ENCODE results near the gene SYNPO2L. TPM values are rescaled to one million over a fixed set of nuclear protein-coding genes. Genes with fewer than 3 reads are reported as not detected.
"Not testable (repeated sequence)": the region's sequence is repeated elsewhere in the genome, so short reads cannot be mapped to it uniquely, and the experiment has no call there.

Gene SYNPO2L
- 0.05 TPM in 1 of 2 replicates, not detected in the other for total RNA-seq

GRCh38 chr10:73655990-73656298 is at the start of gene SYNPO2L:
TSS of gene SYNPO2L (minus strand) at chr10:73656029. CDS start at chr10:73655922, 107 bp downstream.
- Mint-ChIP-seq H3K27ac (no peak within 1 kb of the TSS), H3K36me3 (ENCODE audit: low read depth) (no peaks in the 10 kb centered on the region), H3K4me3 (no peak within 1 kb of the TSS), H3K4me1 (peaks cover 5% of the 10 kb centered on the region), H3K27me3 (no peaks in the 10 kb centered on the region), H3K9me3 (no peaks in the 10 kb centered on the region)
- intact Hi-C loops (cut with micrococcal nuclease), result no loop called here
- no peak for DNase-seq

DNA sequence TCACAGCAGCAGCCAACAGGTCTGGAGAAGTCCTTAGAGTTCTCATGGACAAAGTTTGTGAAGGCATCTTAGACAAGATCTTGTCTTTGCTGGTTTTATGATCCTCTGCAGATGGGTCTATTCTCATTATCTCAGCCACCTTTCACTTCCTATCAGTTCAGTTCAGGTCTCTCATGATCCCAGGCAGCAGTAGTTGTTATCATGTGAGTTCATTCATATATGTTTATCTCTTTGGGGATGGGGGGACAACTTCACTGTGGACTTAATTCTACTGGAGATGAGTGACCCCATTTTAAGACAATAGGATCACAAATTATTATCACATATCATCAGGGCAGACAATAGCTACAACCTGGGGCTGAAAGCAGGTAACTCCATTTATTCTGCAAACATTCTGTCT is 48.1 kb upstream of the SYNPO2L start:
- H3K27ac Mint-ChIP-seq; H3K4me3 Mint-ChIP-seq; H3K27me3 Mint-ChIP-seq; intact Hi-C loops (cut with micrococcal nuclease); H3K9me3 Mint-ChIP-seq; DNase-seq: not testable (repeated sequence)
- H3K4me1 Mint-ChIP-seq, result peaks cover 14% of the 10 kb centered on the region
- H3K36me3 Mint-ChIP-seq (ENCODE audit: low read depth), result peaks cover 26% of the 10 kb centered on the region

DNA sequence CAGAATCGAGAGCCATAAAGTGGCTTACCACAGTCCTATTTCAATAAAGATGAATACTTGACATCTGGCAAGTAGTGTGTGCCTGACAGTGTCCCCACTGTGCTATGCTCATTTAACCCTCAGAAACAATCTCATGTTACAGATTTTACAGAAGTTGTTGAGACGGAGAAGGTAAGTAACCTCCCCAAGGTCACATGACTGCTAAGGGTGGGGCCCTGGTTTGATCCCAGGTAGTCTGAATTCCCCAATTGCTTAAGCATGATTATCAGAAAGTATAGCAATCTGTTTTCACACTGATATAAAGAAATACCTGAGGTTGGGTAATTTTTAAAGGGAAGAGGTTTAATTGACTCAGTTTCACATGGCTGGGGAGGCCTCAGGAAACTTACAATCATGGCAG is 43.0 kb upstream of the SYNPO2L start:
- peaks cover 20% of the 10 kb centered on the region for H3K36me3 Mint-ChIP-seq (ENCODE audit: low read depth)
- H3K9me3 Mint-ChIP-seq; DNase-seq; intact Hi-C loops (cut with micrococcal nuclease); H3K27ac Mint-ChIP-seq; H3K4me3 Mint-ChIP-seq; H3K4me1 Mint-ChIP-seq; H3K27me3 Mint-ChIP-seq: not testable (repeated sequence)

DNA sequence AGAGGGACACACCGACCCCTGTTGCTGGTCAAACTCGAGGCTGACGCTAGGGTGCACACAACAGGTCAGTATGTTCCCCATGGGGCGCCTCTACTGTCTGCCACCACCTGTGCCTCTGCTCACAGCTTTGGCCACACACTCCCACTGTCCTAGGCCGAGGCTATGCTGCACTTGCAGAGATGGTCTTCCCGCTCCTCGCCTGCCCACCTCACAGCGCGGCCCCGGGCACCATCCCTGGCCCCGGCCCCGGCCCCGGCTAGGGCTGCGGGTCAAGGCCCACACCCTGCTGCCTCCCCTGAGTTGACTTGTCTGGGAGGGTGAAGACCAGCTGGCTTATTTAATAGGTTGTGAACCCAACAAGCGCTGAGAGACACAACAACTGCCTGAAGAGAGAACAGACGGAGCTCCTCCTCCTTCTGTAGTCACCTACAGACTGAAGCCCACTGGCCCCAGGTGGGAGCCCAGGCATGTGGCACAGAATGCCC is 41.9 kb upstream of the SYNPO2L start, which contains the start of gene AGAP5:
Gene AGAP5, minus strand, starts transcription at position 435 of the 485 bp plus-strand sequence. Its CDS starts 354 bp downstream, at position 81.
- H3K27ac Mint-ChIP-seq, H3K4me3 Mint-ChIP-seq: not testable (repeated sequence)

GRCh38 chr10:73695302-73695701 is 39.5 kb upstream of the SYNPO2L start:
- intact Hi-C loops (cut with micrococcal nuclease); H3K9me3 Mint-ChIP-seq; H3K27ac Mint-ChIP-seq; H3K4me1 Mint-ChIP-seq; H3K27me3 Mint-ChIP-seq; H3K4me3 Mint-ChIP-seq; DNase-seq: not testable (repeated sequence)
- peaks cover 15% of the 10 kb centered on the region for H3K36me3 Mint-ChIP-seq (ENCODE audit: low read depth)

More for the DNA sequence above, 41.9 kb upstream of the SYNPO2L start, which contains the start of gene AGAP5:
- H3K36me3 Mint-ChIP-seq (ENCODE audit: low read depth), result peaks cover 17% of the 10 kb centered on the region
- H3K9me3 Mint-ChIP-seq; H3K27me3 Mint-ChIP-seq; DNase-seq; H3K4me1 Mint-ChIP-seq; intact Hi-C loops (cut with micrococcal nuclease): not testable (repeated sequence)

- H3K4me1 Mint-ChIP-seq; intact Hi-C loops (cut with micrococcal nuclease): not testable (repeated sequence)
- H3K36me3 Mint-ChIP-seq (ENCODE audit: low read depth), result peaks cover 14% of the 10 kb centered on the region
These were observed 34.9 kb upstream of the SYNPO2L start for GRCh38 chr10:73690755-73691154.

DNA sequence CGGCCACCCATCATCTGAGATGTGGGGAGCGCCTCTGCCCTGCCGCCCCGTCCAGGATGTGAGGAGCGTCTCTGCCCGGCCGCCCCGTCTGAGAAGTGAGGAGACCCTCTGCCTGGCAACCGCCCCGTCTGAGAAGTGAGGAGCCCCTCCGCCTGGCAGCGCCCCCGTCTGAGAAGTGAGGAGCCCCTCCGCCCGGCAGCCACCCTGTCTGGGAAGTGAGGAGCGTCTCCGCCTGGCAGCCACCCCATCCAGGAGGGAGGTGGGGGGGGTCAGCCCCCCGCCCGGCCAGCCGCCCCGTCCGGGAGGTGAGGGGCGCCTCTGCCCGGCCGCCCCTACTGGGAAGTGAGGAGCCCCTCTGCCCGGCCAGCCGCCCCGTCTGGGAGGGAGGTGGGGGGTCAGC is 33.8 kb upstream of the SYNPO2L start:
- intact Hi-C loops (cut with micrococcal nuclease); H3K27me3 Mint-ChIP-seq: not testable (repeated sequence)

More at GRCh38 chr10:73690755-73691154, 34.9 kb upstream of the SYNPO2L start:
- not testable (repeated sequence) for DNase-seq, H3K27ac Mint-ChIP-seq, H3K27me3 Mint-ChIP-seq, H3K9me3 Mint-ChIP-seq, H3K4me3 Mint-ChIP-seq

DNA sequence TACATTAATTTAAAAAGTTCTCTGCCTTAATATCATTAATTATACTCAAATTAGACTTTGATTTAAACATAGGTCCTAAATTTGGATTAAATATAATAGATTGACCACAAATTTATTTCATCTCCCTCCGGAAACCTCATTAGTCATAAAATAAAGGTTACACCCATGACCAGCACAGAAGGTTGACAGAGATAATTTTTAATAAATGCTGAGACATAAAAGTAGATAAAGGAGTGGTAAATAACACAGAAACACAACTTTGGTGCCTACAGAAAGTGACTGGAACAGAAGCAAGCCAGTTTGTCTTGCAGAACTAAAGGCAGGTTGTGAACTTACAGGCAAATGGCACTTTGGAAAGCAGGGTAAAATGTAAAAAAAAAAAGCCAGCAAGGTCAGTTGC is 31.8 kb upstream of the SYNPO2L start:
- intact Hi-C loops (cut with micrococcal nuclease); H3K4me1 Mint-ChIP-seq; H3K27ac Mint-ChIP-seq; H3K4me3 Mint-ChIP-seq; DNase-seq; H3K9me3 Mint-ChIP-seq; H3K27me3 Mint-ChIP-seq: not testable (repeated sequence)
- peaks cover 14% of the 10 kb centered on the region for H3K36me3 Mint-ChIP-seq (ENCODE audit: low read depth)

More for the DNA sequence above, 33.8 kb upstream of the SYNPO2L start:
- not testable (repeated sequence) for H3K4me3 Mint-ChIP-seq, DNase-seq, H3K9me3 Mint-ChIP-seq, H3K27ac Mint-ChIP-seq, H3K4me1 Mint-ChIP-seq
- H3K36me3 Mint-ChIP-seq (ENCODE audit: low read depth), result peaks cover 16% of the 10 kb centered on the region

GRCh38 chr10:73674546-73674945 is 18.7 kb upstream of the SYNPO2L start:
- H3K9me3 Mint-ChIP-seq; H3K27ac Mint-ChIP-seq; H3K4me1 Mint-ChIP-seq; H3K27me3 Mint-ChIP-seq; H3K4me3 Mint-ChIP-seq; H3K36me3 Mint-ChIP-seq (ENCODE audit: low read depth); DNase-seq; intact Hi-C loops (cut with micrococcal nuclease): not testable (repeated sequence)

DNA sequence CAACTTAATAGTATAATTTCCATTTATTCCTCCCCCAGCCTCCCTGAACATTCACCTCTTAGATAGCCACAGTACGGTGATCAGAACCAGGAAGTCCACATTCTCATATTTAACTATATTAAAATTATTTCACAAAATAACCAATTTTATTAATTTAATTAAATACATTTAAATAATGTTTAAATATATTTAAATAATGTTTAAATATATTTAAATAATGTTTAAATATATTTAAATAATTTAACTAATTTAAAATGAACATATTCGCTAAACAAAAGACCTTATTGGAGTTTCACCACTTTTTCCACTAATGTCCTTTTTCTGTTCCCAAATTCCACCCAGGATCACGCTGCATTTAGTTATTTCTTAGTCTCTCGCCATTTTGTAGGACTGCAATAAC is 12.5 kb upstream of the SYNPO2L start:
- H3K4me1 Mint-ChIP-seq; intact Hi-C loops (cut with micrococcal nuclease); H3K4me3 Mint-ChIP-seq; H3K36me3 Mint-ChIP-seq (ENCODE audit: low read depth); H3K9me3 Mint-ChIP-seq; H3K27ac Mint-ChIP-seq; H3K27me3 Mint-ChIP-seq; DNase-seq: not testable (repeated sequence)

- H3K4me3 Mint-ChIP-seq; H3K36me3 Mint-ChIP-seq (ENCODE audit: low read depth); intact Hi-C loops (cut with micrococcal nuclease); H3K4me1 Mint-ChIP-seq; H3K9me3 Mint-ChIP-seq; H3K27me3 Mint-ChIP-seq; H3K27ac Mint-ChIP-seq: not testable (repeated sequence)
- DNase-seq, result peak; percentile 43
These were observed 10.5 kb upstream of the SYNPO2L start for GRCh38 chr10:73666153-73666809.

DNA sequence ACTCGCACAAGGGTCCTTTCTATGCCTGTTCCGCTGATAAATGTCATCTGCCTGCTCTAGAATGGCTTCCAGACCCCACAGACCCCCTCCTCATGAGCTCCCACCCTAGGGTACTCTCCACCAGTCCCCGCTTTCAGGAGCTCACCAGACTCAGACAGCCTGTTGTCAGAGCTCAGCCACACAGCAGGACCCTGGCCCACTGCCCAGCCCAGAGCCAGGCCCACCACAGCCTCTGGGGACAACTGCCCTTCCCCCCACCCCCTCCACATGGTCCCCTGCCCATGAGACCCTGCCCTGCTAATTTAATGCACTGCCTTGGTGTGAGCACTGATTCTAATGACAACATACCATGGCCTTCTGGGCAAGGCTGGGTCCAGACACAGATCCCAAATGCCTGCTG is 9.8 kb upstream of the SYNPO2L start:
- H3K9me3 Mint-ChIP-seq; H3K4me3 Mint-ChIP-seq; H3K4me1 Mint-ChIP-seq; intact Hi-C loops (cut with micrococcal nuclease); H3K36me3 Mint-ChIP-seq (ENCODE audit: low read depth); H3K27ac Mint-ChIP-seq; H3K27me3 Mint-ChIP-seq; DNase-seq: not testable (repeated sequence)

GRCh38 chr10:73664156-73665040 is 8.6 kb upstream of the SYNPO2L start:
- H3K27me3 Mint-ChIP-seq; intact Hi-C loops (cut with micrococcal nuclease); H3K9me3 Mint-ChIP-seq; H3K4me1 Mint-ChIP-seq; H3K27ac Mint-ChIP-seq; H3K4me3 Mint-ChIP-seq; H3K36me3 Mint-ChIP-seq (ENCODE audit: low read depth): not testable (repeated sequence)
- DNase-seq, result peak; percentile 44

DNA sequence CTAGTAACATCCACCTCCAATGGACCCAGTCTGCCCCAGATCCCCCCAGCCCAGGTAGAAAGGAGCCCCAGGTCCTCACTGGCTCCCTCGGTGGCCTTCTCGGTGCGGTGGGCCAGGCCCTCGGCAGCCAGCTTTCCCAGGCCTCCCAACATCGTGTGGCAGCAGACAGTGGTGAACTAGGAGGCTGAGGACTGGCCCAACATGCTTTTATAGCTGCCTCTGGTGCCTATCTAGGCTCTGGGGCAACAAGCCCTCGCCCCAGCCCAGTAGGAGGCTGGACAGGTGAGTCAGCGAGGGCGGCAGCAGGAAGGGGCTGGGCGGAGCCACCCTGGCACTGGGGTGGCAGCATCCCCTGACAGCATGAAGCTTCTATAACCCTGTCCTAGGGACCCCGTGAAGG is 7.8 kb upstream of the SYNPO2L start:
- H3K4me3 Mint-ChIP-seq; intact Hi-C loops (cut with micrococcal nuclease); H3K27ac Mint-ChIP-seq; H3K36me3 Mint-ChIP-seq (ENCODE audit: low read depth); H3K4me1 Mint-ChIP-seq; H3K9me3 Mint-ChIP-seq; H3K27me3 Mint-ChIP-seq; DNase-seq: not testable (repeated sequence)
